Motor neuron (in vitro differentiated cells): Measurements from ENCODE around the gene VKORC1. TPM values are rescaled to one million over a fixed set of nuclear protein-coding genes. Genes with fewer than 3 reads are reported as not detected.

Experiments used
- ATAC-seq, 8 experiments: fragments of 200-7000 bp; cut with Tn5 transposase; replicated peaks in 6 of 8; 2 replicates each; pipeline ENCODE4 v1.8.0; 2021; ENCODE audit warnings: mild to moderate bottlenecking in 8 of 8, moderate library complexity in 8 of 8
- H3K27ac ChIP-seq, 2 donors: fragments of 250-450 bp; sonication (Bioruptor Pico); 2 replicates each; pipeline ENCODE4 v1.9.0; 2021; ENCODE audit warnings: antibody characterized with exemption in 2 of 2, mild to moderate bottlenecking in 2 of 2, moderate library complexity in 1 of 2
- H3K4me1 ChIP-seq, 2 donors: fragments of 250-450 bp; sonication (Bioruptor Pico); replicated peaks in 1 of 2; 2 replicates each; pipeline ENCODE4 v1.6.1; 2021; ENCODE audit warnings: antibody characterized with exemption in 2 of 2, mild to moderate bottlenecking in 2 of 2, moderate library complexity in 1 of 2
- H3K4me3 ChIP-seq, 5 donors: fragments of 250-450 bp; sonication (Bioruptor Pico); 2 replicates each; pipeline ENCODE4 v1.9.0; 2021; ENCODE audit warnings: antibody characterized with exemption in 5 of 5, mild to moderate bottlenecking in 5 of 5, moderate library complexity in 4 of 5
- WGBS, 10 experiments: fragments of 450-650 bp; shearing (Covaris generic); methylation state at CpG; one replicate each; pipeline ENCODE4 v1.0.0; 2022; 5-methylcytosine and 5-hydroxymethylcytosine counted together
- in situ Hi-C, 9 experiments: fragments of 400-800 bp; cut with MboI; loops; one replicate each; pipeline ENCODE4 v1.15.0; 2021; ENCODE audit warnings: low sequenced_read_pairs in 9 of 9, low pct_unique_long_range_greater_than_20kb in 2 of 9; ENCODE audit not compliant: unreplicated experiment in 9 of 9
- total RNA-seq, 8 experiments: library from RNA; unstranded; fragments of 300-600 nt; gene quantifications; 2 replicates each; pipeline versions ENCODE4 v1.2.3 to v1.2.4, GENCODE V29; 2022

VKORC1 gene
- total RNA-seq, 8 experiments from 2014 or later, result 53.8 to 109 (median 72.4) TPM

- no peak for ATAC-seq
- in situ Hi-C loops, result no loop called here
- no peaks in the 10 kb centered on the region for H3K4me1 ChIP-seq
- H3K27ac ChIP-seq, result no peak overlapping the region
- H3K4me3 ChIP-seq, result no peak overlapping the region
- 0 to 100% (median 82%) methylated on average over 1 to 7 of the region's 14 CpGs; no CpG with 5 or more reads in 3 of the 10 experiments for WGBS, 10 experiments
These were observed 12.1 kb downstream of the VKORC1 start for GRCh38 chr16:31082368-31083045.

DNA sequence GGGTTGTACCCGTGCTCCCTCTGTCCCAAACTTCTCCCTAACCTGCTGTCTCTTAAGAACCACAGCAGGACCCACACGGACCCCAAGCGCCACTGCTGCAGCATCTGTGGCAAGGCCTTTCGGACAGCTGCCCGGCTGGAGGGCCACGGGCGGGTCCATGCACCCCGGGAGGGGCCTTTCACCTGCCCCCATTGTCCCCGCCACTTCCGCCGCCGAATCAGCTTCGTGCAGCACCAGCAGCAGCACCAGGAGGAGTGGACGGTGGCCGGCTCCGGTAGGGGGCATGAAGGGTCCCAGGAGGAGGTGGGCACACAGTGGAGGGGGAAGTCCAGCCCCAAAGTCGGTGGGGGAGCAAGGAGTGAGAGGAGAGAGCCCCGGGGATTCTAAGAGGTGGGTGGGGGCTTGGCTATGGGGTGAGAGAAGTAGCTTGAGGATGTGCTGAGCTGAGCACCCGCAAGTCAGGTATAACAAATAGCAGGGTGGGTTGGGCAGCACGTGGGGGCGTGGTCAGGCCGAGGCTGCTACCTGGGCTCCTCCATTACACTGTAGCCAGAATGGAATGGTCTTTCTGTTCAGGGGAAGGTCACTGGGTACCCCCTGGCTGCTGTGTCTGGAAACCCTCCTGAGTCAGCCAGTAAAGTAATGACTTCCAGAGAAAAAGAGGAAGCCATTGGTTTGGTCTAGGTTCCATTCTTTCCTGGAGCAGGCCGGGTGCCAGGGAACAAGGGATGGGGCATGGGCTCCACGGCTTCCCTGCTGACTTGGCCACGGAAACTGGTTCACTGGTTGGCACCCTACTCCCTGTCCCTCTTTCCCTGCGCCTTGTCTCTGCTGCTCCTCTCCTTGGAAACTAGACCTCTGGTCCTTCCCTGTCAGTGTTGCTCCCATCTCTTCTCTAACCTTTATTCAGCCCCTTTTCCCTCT lies 12.9 kb downstream of the VKORC1 start:
- Histone ChIP-seq H3K4me3 (no peak overlapping the region), H3K27ac (no peak overlapping the region), H3K4me1 (no peaks in the 10 kb centered on the region)
- no peak for ATAC-seq
- WGBS, 10 experiments, result 60 to 100% (median 84%) methylated on average over 2 to 5 of the region's 26 CpGs; no CpG with 5 or more reads in 3 of the 10 experiments
- in situ Hi-C loops, result no loop called here

GRCh38 chr16:31080756-31081419 lies 13.7 kb downstream of the VKORC1 start:
- no peak overlapping the region for H3K27ac ChIP-seq
- no peak for ATAC-seq
- WGBS, 10 experiments, result 40 to 100% (median 94%) methylated on average over 1 to 5 of the region's 13 CpGs; no CpG with 5 or more reads in 4 of the 10 experiments
- no peak overlapping the region for H3K4me3 ChIP-seq
- in situ Hi-C loops, result no loop called here
- H3K4me1 ChIP-seq, result no peaks in the 10 kb centered on the region

DNA sequence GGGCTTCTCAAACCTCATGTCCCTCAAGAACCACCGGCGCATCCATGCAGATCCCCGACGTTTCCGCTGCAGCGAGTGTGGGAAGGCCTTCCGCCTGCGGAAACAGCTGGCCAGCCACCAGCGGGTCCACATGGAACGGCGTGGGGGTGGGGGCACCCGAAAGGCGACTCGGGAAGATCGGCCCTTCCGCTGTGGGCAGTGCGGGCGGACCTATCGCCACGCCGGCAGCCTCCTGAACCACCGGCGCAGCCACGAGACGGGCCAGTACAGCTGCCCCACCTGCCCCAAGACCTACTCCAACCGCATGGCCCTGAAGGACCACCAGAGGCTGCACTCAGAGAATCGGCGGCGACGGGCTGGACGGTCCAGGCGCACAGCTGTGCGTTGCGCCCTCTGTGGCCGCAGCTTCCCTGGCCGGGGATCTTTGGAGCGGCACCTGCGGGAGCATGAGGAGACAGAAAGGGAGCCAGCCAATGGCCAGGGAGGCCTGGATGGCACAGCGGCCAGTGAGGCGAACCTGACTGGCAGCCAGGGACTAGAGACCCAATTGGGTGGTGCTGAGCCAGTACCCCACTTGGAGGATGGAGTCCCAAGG lies 14.5 kb downstream of the VKORC1 start:
- Histone ChIP-seq H3K27ac (no peak overlapping the region), H3K4me1 (peaks cover 2% of the 10 kb centered on the region in 2 donors), H3K4me3 (no peak overlapping the region)
- in situ Hi-C loops, result no loop called here
- ATAC-seq, result no peak
- WGBS, 10 experiments, result 80 to 100% (median 96%) methylated on average over 2 to 7 of the region's 40 CpGs; no CpG with 5 or more reads in 6 of the 10 experiments

- ATAC-seq, result no peak
- Histone ChIP-seq H3K4me3 (no peak overlapping the region), H3K27ac (no peak overlapping the region), H3K4me1 (peaks cover 3 to 4% of the 10 kb centered on the region in 2 donors)
- in situ Hi-C loops, result no loop called here
- 83 to 95% methylated on average over 2 to 3 of the region's 13 CpGs; no CpG with 5 or more reads in 8 of the 10 experiments for WGBS, 10 experiments
These were observed 15.2 kb downstream of the VKORC1 start for GRCh38 chr16:31079342-31079944.

DNA sequence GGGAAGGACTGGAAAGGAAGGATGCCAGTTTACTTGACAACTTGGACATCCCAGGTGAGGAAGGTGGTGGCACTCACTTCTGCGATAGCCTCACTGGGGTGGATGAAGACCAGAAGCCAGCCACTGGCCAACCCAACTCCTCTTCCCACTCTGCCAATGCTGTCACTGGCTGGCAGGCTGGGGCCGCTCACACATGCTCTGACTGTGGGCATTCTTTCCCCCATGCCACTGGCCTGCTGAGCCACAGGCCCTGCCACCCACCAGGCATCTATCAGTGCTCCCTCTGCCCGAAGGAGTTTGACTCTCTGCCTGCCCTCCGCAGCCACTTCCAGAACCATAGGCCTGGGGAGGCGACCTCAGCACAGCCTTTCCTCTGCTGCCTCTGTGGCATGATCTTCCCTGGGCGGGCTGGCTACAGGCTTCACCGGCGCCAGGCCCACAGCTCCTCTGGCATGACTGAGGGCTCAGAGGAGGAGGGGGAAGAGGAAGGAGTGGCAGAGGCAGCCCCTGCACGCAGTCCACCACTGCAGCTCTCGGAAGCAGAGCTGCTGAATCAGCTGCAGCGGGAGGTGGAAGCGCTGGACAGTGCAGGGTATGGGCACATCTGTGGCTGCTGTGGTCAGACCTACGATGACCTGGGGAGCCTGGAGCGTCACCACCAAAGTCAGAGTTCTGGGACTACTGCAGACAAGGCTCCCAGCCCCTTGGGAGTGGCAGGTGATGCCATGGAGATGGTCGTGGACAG lies 15.8 kb downstream of the VKORC1 start:
- in situ Hi-C loops, result no loop called here
- no peak for ATAC-seq

GRCh38 chr16:31077592-31078396 lies 16.8 kb downstream of the VKORC1 start:
- in situ Hi-C loops, result no loop called here
- ATAC-seq, result no peak
- 83 to 100% (median 88%) methylated on average over 2 to 9 of the region's 30 CpGs; no CpG with 5 or more reads in 5 of the 10 experiments for WGBS, 10 experiments
- Histone ChIP-seq H3K27ac (no peak overlapping the region), H3K4me1 (peaks cover 3 to 4% of the 10 kb centered on the region in 2 donors), H3K4me3 (no peak overlapping the region)

More for the DNA sequence above, 15.8 kb downstream of the VKORC1 start:
- Histone ChIP-seq H3K27ac (no peak overlapping the region), H3K4me1 (peaks cover 3 to 4% of the 10 kb centered on the region in 2 donors), H3K4me3 (no peak overlapping the region)
- 80 to 100% (median 92%) methylated on average over 2 to 8 of the region's 15 CpGs; no CpG with 5 or more reads in 3 of the 10 experiments for WGBS, 10 experiments

DNA sequence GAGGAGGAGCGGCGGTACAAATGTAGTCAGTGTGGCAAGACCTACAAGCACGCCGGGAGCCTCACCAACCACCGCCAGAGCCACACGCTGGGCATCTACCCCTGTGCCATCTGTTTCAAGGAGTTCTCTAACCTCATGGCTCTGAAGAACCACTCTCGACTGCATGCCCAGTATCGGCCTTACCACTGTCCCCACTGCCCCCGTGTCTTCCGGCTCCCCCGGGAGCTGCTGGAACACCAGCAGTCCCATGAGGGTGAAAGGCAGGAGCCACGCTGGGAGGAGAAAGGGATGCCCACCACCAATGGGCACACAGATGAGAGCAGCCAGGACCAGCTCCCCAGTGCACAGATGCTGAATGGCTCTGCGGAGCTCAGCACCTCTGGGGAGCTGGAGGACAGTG lies 17.6 kb downstream of the VKORC1 start:
- in situ Hi-C loops, result no loop called here
- peaks cover 4% of the 10 kb centered on the region in 2 donors for H3K4me1 ChIP-seq
- no peak for ATAC-seq
- 93 to 100% (median 100%) methylated on average over 1 to 3 of the region's 13 CpGs; no CpG with 5 or more reads in 7 of the 10 experiments for WGBS, 10 experiments
- no peak overlapping the region for H3K4me3 ChIP-seq
- H3K27ac ChIP-seq, result no peak overlapping the region

DNA sequence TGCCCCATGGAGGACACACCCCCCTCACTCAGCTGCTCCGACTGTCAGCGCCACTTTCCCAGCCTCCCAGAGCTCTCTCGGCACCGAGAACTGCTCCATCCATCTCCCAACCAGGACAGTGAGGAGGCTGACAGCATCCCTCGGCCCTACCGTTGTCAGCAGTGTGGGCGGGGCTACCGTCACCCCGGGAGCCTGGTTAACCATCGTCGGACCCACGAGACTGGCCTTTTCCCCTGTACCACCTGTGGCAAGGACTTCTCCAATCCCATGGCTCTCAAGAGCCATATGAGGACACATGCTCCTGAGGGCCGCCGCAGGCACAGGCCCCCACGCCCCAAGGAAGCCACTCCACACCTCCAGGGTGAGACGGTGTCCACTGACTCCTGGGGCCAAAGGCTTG lies 18.3 kb downstream of the VKORC1 start:
- H3K27ac ChIP-seq, result no peak overlapping the region
- H3K4me3 ChIP-seq, result no peak overlapping the region
- in situ Hi-C loops, result no loop called here
- 42 to 67% (median 60%) methylated on average over 1 to 8 of the region's 16 CpGs; no CpG with 5 or more reads in 7 of the 10 experiments for WGBS, 10 experiments
- peaks cover 4 to 8% of the 10 kb centered on the region in 2 donors for H3K4me1 ChIP-seq
- ATAC-seq, result no peak

DNA sequence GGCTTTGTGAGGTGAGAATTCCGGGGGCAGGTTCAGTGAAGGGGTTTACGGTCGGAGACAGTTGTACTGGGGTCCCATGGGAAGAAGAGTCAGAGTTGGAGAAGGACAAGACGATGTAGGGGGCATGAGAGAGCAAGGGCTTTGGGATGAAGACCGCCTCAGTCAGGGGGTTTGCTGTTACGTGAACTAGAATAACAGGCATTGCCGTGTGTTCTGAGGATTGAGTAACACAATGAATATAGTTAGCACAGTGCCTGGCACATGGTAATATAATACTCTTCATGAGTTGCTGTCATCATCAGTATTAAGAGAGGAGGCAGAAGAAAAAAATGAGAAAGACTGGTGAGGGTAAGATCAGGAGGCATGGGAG lies 19.8 kb downstream of the VKORC1 start:
- no peak for ATAC-seq
- Histone ChIP-seq H3K4me3 (peak overlapping the region; percentile 63 to 99 (median 81)), H3K4me1 (peaks cover 4 to 8% of the 10 kb centered on the region in 2 donors), H3K27ac (peak overlapping the region; percentile 92 to 96)
- 0 to 13% (median 0%) methylated on average over 1 to 7 of the region's 7 CpGs for WGBS, 10 experiments
- in situ Hi-C loops, result no loop called here
